HCT116 (cell line): ENCODE data around the gene ZBTB3. TPM values are rescaled to one million over a fixed set of nuclear protein-coding genes. Genes with fewer than 3 reads are reported as not detected.

Source experiments
- ATAC-seq: fragments of 200-7000 bp; cut with Tn5 transposase; 2 replicates; pipeline ENCODE4 v1.9.1; 2020; ENCODE audit warnings: mild to moderate bottlenecking, moderate library complexity
- BruUV-seq: library from RNA; stranded (reverse); fragments of 400-500 nt; replicated peaks from 2 replicates; lab custom pipeline; 2021; lab: Mats Ljungman, UMichigan
- CTCF ChIA-PET: fragments of 300-600 bp; sonication (Branson Sonifier 250); formaldehyde crosslinking; loops from one replicate; lab custom pipeline; 2021; ENCODE audit warnings: antibody characterized with exemption; lab: Charles Lee
- POLR2A ChIA-PET: fragments of 300-600, 350-600 bp; sonication (Branson Sonifier 250); formaldehyde crosslinking; loops from one replicate; lab custom pipeline; 2021; ENCODE audit warnings: antibody characterized with exemption; lab: Charles Lee
- RAD21 ChIA-PET, 2 experiments: fragments of 300-600 bp; sonication (Branson Sonifier 250); formaldehyde crosslinking; loops; one replicate each; lab custom pipeline; 2023; ENCODE audit warnings: low total read pairs in 2 of 2; ENCODE audit not compliant: uncharacterized antibody in 2 of 2, unreplicated experiment in 2 of 2, low non-redundant PET in 1 of 2; lab: Charles Lee
- DNase-seq: peaks from one replicate; pipeline ENCODE4 v3.0.0-alpha.2; 2010; ENCODE audit warnings: low read depth, low spot score
- H2AFZ ChIP-seq: fragments of 200-600 bp; shearing (Covaris generic), sonication (generic); 2 replicates; pipeline ENCODE4 v1.6.1; 2017; ENCODE audit warnings: low read depth, mixed run types, mixed read lengths, antibody characterized with exemption, low read length; ENCODE audit not compliant: poor library complexity, severe bottlenecking
- H3K27ac ChIP-seq: 2 replicates; pipeline ENCODE4 v1.5.1; 2012; ENCODE audit warnings: low read depth, low read length
- H3K27me3 ChIP-seq: fragments of 200-600 bp; sonication (generic); 2 replicates; pipeline ENCODE4 v1.6.1; 2016; ENCODE audit warnings: mixed run types, low read length, mixed read lengths; ENCODE audit not compliant: insufficient read depth
- H3K36me3 ChIP-seq, 2 experiments: fragments of 200-500 bp in 1 of 2; fragments of 200-600 bp in 1 of 2; sonication (Bioruptor generic) in 1 of 2; sonication (generic) in 1 of 2; 2 replicates each; pipeline versions ENCODE4 v1.5.1 to v1.6.1; 2014 to 2016; ENCODE audit warnings: low read length in 2 of 2, inconsistent platforms in 1 of 2, mixed read lengths in 1 of 2, mixed run types in 1 of 2; ENCODE audit not compliant: insufficient read depth in 2 of 2, control insufficient read depth in 1 of 2
- H3K4me1 ChIP-seq, 2 experiments: fragments of 200-600 bp in 1 of 2; sonication (generic) in 1 of 2; 2 replicates each; pipeline versions ENCODE4 v1.5.1 to v1.6.1; 2012 to 2017; ENCODE audit warnings: low read length in 2 of 2, inconsistent platforms in 1 of 2, mild to moderate bottlenecking in 1 of 2, mixed read lengths in 1 of 2, mixed run types in 1 of 2, moderate library complexity in 1 of 2; ENCODE audit not compliant: insufficient read depth in 2 of 2, control insufficient read depth in 1 of 2
- H3K4me2 ChIP-seq: fragments of 200-600 bp; sonication (generic); 2 replicates; pipeline ENCODE4 v1.6.1; 2017; ENCODE audit warnings: mixed run types, low read length, mixed read lengths
- H3K4me3 ChIP-seq, 2 experiments: fragments of 200-600 bp in 1 of 2; sonication (generic) in 1 of 2; replicated peaks in 1 of 2; 2 replicates each; pipeline ENCODE4 v1.5.1; 2011 to 2016; ENCODE audit warnings: low read length in 2 of 2, control low read depth in 1 of 2, low read depth in 1 of 2, mild to moderate bottlenecking in 1 of 2, mixed read lengths in 1 of 2, mixed run types in 1 of 2
- H3K79me2 ChIP-seq: fragments of 200-600 bp; sonication (generic); 2 replicates; pipeline ENCODE4 v1.6.1; 2017; ENCODE audit warnings: mild to moderate bottlenecking, mixed run types, low read length, moderate library complexity, mixed read lengths; ENCODE audit not compliant: insufficient read depth
- H3K9ac ChIP-seq: fragments of 200-600 bp; sonication (generic); 2 replicates; pipeline ENCODE4 v1.6.1; 2016; ENCODE audit warnings: low read length, mixed read lengths
- H3K9me2 ChIP-seq: fragments of 200-600 bp; sonication (generic), shearing (Covaris generic); 2 replicates; pipeline ENCODE4 v1.6.1; 2017; ENCODE audit warnings: mixed run types, mild to moderate bottlenecking, moderate library complexity; ENCODE audit not compliant: insufficient read depth
- H3K9me3 ChIP-seq, 2 experiments: fragments of 200-500 bp in 1 of 2; fragments of 200-600 bp in 1 of 2; sonication (Bioruptor generic) in 1 of 2; sonication (generic) in 1 of 2; 2 replicates each; pipeline ENCODE4 v1.6.1; 2014 to 2017; ENCODE audit warnings: low read length in 2 of 2, mixed read lengths in 2 of 2, inconsistent platforms in 1 of 2, low read depth in 1 of 2, mild to moderate bottlenecking in 1 of 2, mixed run types in 1 of 2, moderate library complexity in 1 of 2; ENCODE audit not compliant: control insufficient read depth in 1 of 2, insufficient read depth in 1 of 2
- H4K20me1 ChIP-seq: fragments of 200-600 bp; sonication (generic), shearing (Covaris generic); 2 replicates; pipeline ENCODE4 v1.6.1; 2017; ENCODE audit warnings: mixed run types, mild to moderate bottlenecking, moderate library complexity; ENCODE audit not compliant: insufficient read depth
- ATF3 ChIP-seq: IDR thresholded peaks from 2 replicates; pipeline ENCODE4 v1.6.1; 2012
- CBX3 ChIP-seq: IDR thresholded peaks from 2 replicates; pipeline ENCODE4 v1.6.1; 2012; ENCODE audit warnings: low read depth
- CEBPB ChIP-seq: IDR thresholded peaks from 2 replicates; pipeline ENCODE4 v1.6.1; 2012; ENCODE audit warnings: low read depth
- EGR1 ChIP-seq: IDR thresholded peaks from 2 replicates; pipeline ENCODE4 v1.6.1; 2012; ENCODE audit warnings: low read depth
- ELF1 ChIP-seq: IDR thresholded peaks from 2 replicates; pipeline ENCODE4 v1.6.1; 2012; ENCODE audit warnings: low read depth, borderline replicate concordance
- EZH2 ChIP-seq: fragments of 200-600 bp; sonication (generic); IDR thresholded peaks from 2 replicates; pipeline ENCODE4 v1.6.1; 2017; ENCODE audit warnings: antibody characterized with exemption, mixed run types
- EZH2phosphoT487 ChIP-seq: fragments of 200-600 bp; IDR thresholded peaks from 2 replicates; pipeline ENCODE4 v1.6.1; 2018; ENCODE audit warnings: antibody characterized with exemption, borderline replicate concordance
- FOSL1 ChIP-seq: IDR thresholded peaks from 2 replicates; pipeline ENCODE4 v1.6.1; 2012; ENCODE audit warnings: low read depth
- MAX ChIP-seq: IDR thresholded peaks from 2 replicates; pipeline ENCODE4 v1.6.1; 2012
- POLR2A ChIP-seq: IDR thresholded peaks from 2 replicates; pipeline ENCODE4 v1.7.0; 2011; ENCODE audit warnings: borderline replicate concordance; ENCODE audit not compliant: insufficient read depth, insufficient read length; ENCODE audit errors: extremely low read depth
- POLR2AphosphoS5 ChIP-seq: IDR thresholded peaks from 2 replicates; pipeline ENCODE4 v1.6.1; 2011; ENCODE audit warnings: mild to moderate bottlenecking, low read depth, low read length, moderate library complexity
- REST ChIP-seq: IDR thresholded peaks from 2 replicates; pipeline ENCODE4 v1.6.1; 2012; ENCODE audit warnings: low read depth
- SIN3A ChIP-seq: IDR thresholded peaks from 2 replicates; pipeline ENCODE4 v1.6.1; 2012; ENCODE audit warnings: low read depth
- SP1 ChIP-seq: IDR thresholded peaks from 2 replicates; pipeline ENCODE4 v1.6.1; 2012; ENCODE audit warnings: low read depth
- SRF ChIP-seq: IDR thresholded peaks from 2 replicates; pipeline ENCODE4 v1.6.1; 2012; ENCODE audit warnings: low read depth
- TCF7L2 ChIP-seq: IDR thresholded peaks from 2 replicates; pipeline ENCODE4 v1.7.0; 2011; ENCODE audit warnings: borderline replicate concordance, inconsistent platforms; ENCODE audit not compliant: insufficient read depth, insufficient read length; ENCODE audit errors: extremely low read depth
- YY1 ChIP-seq: IDR thresholded peaks from 2 replicates; pipeline ENCODE4 v1.6.1; 2011; ENCODE audit warnings: low read length, low read depth, moderate library complexity, mild to moderate bottlenecking; ENCODE audit not compliant: insufficient replicate concordance; ENCODE audit errors: extremely low read depth
- ZBTB33 ChIP-seq: IDR thresholded peaks from 2 replicates; pipeline ENCODE4 v1.6.1; 2011; ENCODE audit warnings: mild to moderate bottlenecking, low read length, moderate library complexity; ENCODE audit not compliant: insufficient replicate concordance; ENCODE audit errors: extremely low read depth
- ZNF274 ChIP-seq: fragments of 200-500 bp; sonication (Bioruptor generic); IDR thresholded peaks from 2 replicates; pipeline ENCODE4 v1.6.1; 2014; ENCODE audit warnings: mild to moderate bottlenecking, low read depth, low read length, inconsistent platforms
- intact Hi-C: fragments of 100-400 bp; cut with micrococcal nuclease; formaldehyde crosslinking; loops from 2 replicates; pipeline ENCODE4 v1.10.0; 2022
- total RNA-seq: library from RNA; stranded (reverse); gene quantifications from one replicate; pipeline ENCODE4 v1.2.1, GENCODE V29; 2021; ENCODE audit not compliant: unreplicated experiment

ZBTB3 gene
- total RNA-seq, 1 experiment from 2014 or later: 11.3 TPM

GRCh38 chr11:62752994-62753735, 795 bp downstream of the ZBTB3 start:
- no peak for TF ChIP-seq POLR2AphosphoS5
- TF ChIP-seq EZH2phosphoT487: no peak
- no peak for TF ChIP-seq CBX3
- no peak for TF ChIP-seq EGR1
- TF ChIP-seq ELF1: no peak
- no peak for TF ChIP-seq CEBPB
- TF ChIP-seq FOSL1: no peak
- no peak for TF ChIP-seq SRF
- no peak for TF ChIP-seq ATF3
- no peak for TF ChIP-seq POLR2A
- no peak for TF ChIP-seq ZNF274
- TF ChIP-seq SP1: no peak
- no peak for TF ChIP-seq TCF7L2
- no peak for TF ChIP-seq MAX
- no peak for TF ChIP-seq SIN3A
- no peak for TF ChIP-seq YY1
- TF ChIP-seq EZH2: no peak
- no peak for TF ChIP-seq REST
- no peak for TF ChIP-seq ZBTB33
- peak overlapping the region; percentile 90 for H3K4me2 ChIP-seq
- BruUV-seq: TSS peak; percentile 90
- no peak for DNase-seq
- no peaks in the 10 kb centered on the region for H3K9me2 ChIP-seq
- ChIA-PET POLR2A (interaction anchor here (0.8 to 3.4 kb wide), 22 partner anchors 8 to 137 kb away, joined by 3 to 50 read pairs (median 6); partner anchors contain the start of genes C11orf98, CSKMT, HNRNPUL2 and LBHD1), CTCF (interaction anchor here (0.6 to 1.9 kb wide), 7 partner anchors 16 to 372 kb away, joined by 3 to 24 read pairs (median 6); partner anchors contain the start of genes HNRNPUL2 and TMEM179B), RAD21 (interaction anchor here (0.6 to 1.0 kb wide), 4 partner anchors 35 to 377 kb away, joined by 3 to 4 read pairs (median 4); partner anchors contain the start of gene TUT1 (in 1 of the 2))
- peak overlapping the region; percentile 78 for H3K9ac ChIP-seq
- H2AFZ ChIP-seq: no peak overlapping the region
- H3K9me3 ChIP-seq: no peaks in the 10 kb centered on the region
- H3K27ac ChIP-seq: peak overlapping the region; percentile 76
- H3K79me2 ChIP-seq: no peaks in the 10 kb centered on the region; the same call in 1 of the 2 replicates
- no peaks in the 10 kb centered on the region for H3K27me3 ChIP-seq
- intact Hi-C loops: no loop called here
- H4K20me1 ChIP-seq: no peaks in the 10 kb centered on the region
- no peaks in the 10 kb centered on the region for H3K36me3 ChIP-seq
- peak; percentile 2 for ATAC-seq
- H3K4me1 ChIP-seq: peaks cover 4 to 18% of the 10 kb centered on the region in 2 experiments; a peak in 3 of 4 replicates
- peak overlapping the region; percentile 70 to 84 for H3K4me3 ChIP-seq
